HEK293 (cell line): ENCODE data around the gene CELSR1.

Experiments
- CTCF ChIA-PET: fragments of 350-600 bp; formaldehyde crosslinking; extraction: SDS; loops from one replicate; lab custom pipeline; 2021; ENCODE audit warnings: antibody characterized with exemption; lab: Yijun Ruan, JAX
- POLR2A ChIA-PET: fragments of 300-600 bp; formaldehyde crosslinking; extraction: SDS; loops from one replicate; lab custom pipeline; 2020; ENCODE audit warnings: antibody characterized with exemption, inconsistent platforms; lab: Yijun Ruan, JAX
- H3K27ac ChIP-seq: fragments of 200-500 bp; sonication (Bioruptor generic); 2 replicates; pipeline ENCODE4 v1.5.1; 2014; ENCODE audit warnings: low read depth, low read length, control low read depth, inconsistent platforms; ENCODE audit errors: extremely low read depth
- H3K36me3 ChIP-seq, 2 experiments: fragments of 200-500 bp in 1 of 2; sonication (Bioruptor generic) in 1 of 2; 1 replicate in 1 of 2; 2 replicates in 1 of 2; pipeline ENCODE4 v1.5.1; 2014 to 2017; ENCODE audit warnings: inconsistent platforms in 2 of 2, low read length in 2 of 2; ENCODE audit not compliant: control insufficient read depth in 2 of 2, insufficient read depth in 1 of 2
- H3K4me1 ChIP-seq: fragments of 200-500 bp; sonication (Bioruptor generic); 2 replicates; pipeline ENCODE4 v1.5.1; 2014; ENCODE audit warnings: mild to moderate bottlenecking, low read length, inconsistent platforms; ENCODE audit not compliant: control insufficient read depth, insufficient read depth
- H3K4me3 ChIP-seq: 2 replicates; pipeline ENCODE4 v1.5.1; 2011; ENCODE audit warnings: low read depth, mild to moderate bottlenecking, control low read depth, low read length, moderate library complexity
- H3K9me3 ChIP-seq: fragments of 200-500 bp; sonication (Bioruptor generic); 2 replicates; pipeline ENCODE4 v1.5.1; 2014; ENCODE audit warnings: low read depth, low read length, inconsistent platforms; ENCODE audit not compliant: control insufficient read depth, insufficient read depth
- FEZF1 ChIP-seq: fragments of 450-650 bp; formaldehyde crosslinking; IDR thresholded peaks from 2 replicates; pipeline ENCODE4 v1.5.1; 2016; ENCODE audit warnings: missing biosample characterization, missing genetic modification characterization
- HOXA7 ChIP-seq: sonication (generic); formaldehyde crosslinking; IDR thresholded peaks from 2 replicates; pipeline ENCODE4 v1.8.1; 2022; ENCODE audit warnings: missing genetic modification reagents, borderline replicate concordance
- KLF8 ChIP-seq: fragments of 450-650 bp; formaldehyde crosslinking; IDR thresholded peaks from 2 replicates; pipeline ENCODE4 v1.5.1; 2016; ENCODE audit warnings: missing biosample characterization, missing genetic modification characterization
- KLF9 ChIP-seq: fragments of 450-650 bp; formaldehyde crosslinking; IDR thresholded peaks from 2 replicates; pipeline ENCODE4 v1.5.1; 2016; ENCODE audit warnings: missing biosample characterization, missing genetic modification characterization, low read depth
- YY1 ChIP-seq: fragments of 450-650 bp; formaldehyde crosslinking; IDR thresholded peaks from 2 replicates; pipeline ENCODE4 v1.5.1; 2018; ENCODE audit warnings: missing biosample characterization, missing genetic modification characterization
- ZEB2 ChIP-seq: fragments of 450-650 bp; formaldehyde crosslinking; IDR thresholded peaks from 2 replicates; pipeline ENCODE4 v1.5.1; 2016; ENCODE audit warnings: missing biosample characterization, missing genetic modification characterization
- ZFP69B ChIP-seq: fragments of 450-650 bp; formaldehyde crosslinking; IDR thresholded peaks from 2 replicates; pipeline ENCODE4 v1.5.1; 2016; ENCODE audit warnings: missing biosample characterization, missing genetic modification characterization
- ZNF175 ChIP-seq: fragments of 450-650 bp; formaldehyde crosslinking; IDR thresholded peaks from 2 replicates; pipeline ENCODE4 v1.5.1; 2016; ENCODE audit warnings: missing biosample characterization, missing genetic modification characterization
- ZNF549 ChIP-seq: fragments of 450-650 bp; IDR thresholded peaks from 2 replicates; pipeline ENCODE4 v1.5.1; 2018; ENCODE audit warnings: missing biosample characterization, missing genetic modification characterization, mild to moderate bottlenecking, inconsistent platforms, moderate library complexity
- ZNF585B ChIP-seq: fragments of 450-650 bp; formaldehyde crosslinking; IDR thresholded peaks from 2 replicates; pipeline ENCODE4 v1.5.1; 2016; ENCODE audit warnings: missing biosample characterization, missing genetic modification characterization
- ZNF596 ChIP-seq: fragments of 450-650 bp; IDR thresholded peaks from 2 replicates; pipeline ENCODE4 v1.5.0; 2018; ENCODE audit warnings: missing biosample characterization, mild to moderate bottlenecking, missing genetic modification characterization, moderate library complexity
- ZNF623 ChIP-seq: fragments of 450-650 bp; formaldehyde crosslinking; IDR thresholded peaks from 2 replicates; pipeline ENCODE4 v1.5.1; 2016; ENCODE audit warnings: missing biosample characterization, missing genetic modification characterization
- ZNF707 ChIP-seq: fragments of 450-650 bp; formaldehyde crosslinking; IDR thresholded peaks from 2 replicates; pipeline ENCODE4 v1.5.1; 2016; ENCODE audit warnings: missing biosample characterization, missing genetic modification characterization
- ZNF776 ChIP-seq: fragments of 450-650 bp; formaldehyde crosslinking; IDR thresholded peaks from 2 replicates; pipeline ENCODE4 v1.5.0; 2017; ENCODE audit warnings: missing biosample characterization, missing genetic modification characterization, borderline replicate concordance
- TF ChIP-seq, protein P1 (sequence below): fragments of 450-650 bp; formaldehyde crosslinking; IDR thresholded peaks from 2 replicates; pipeline ENCODE4 v1.5.1; 2016; ENCODE audit warnings: missing biosample characterization, missing genetic modification characterization
- TF ChIP-seq, protein P2 (sequence below): fragments of 450-650 bp; formaldehyde crosslinking; conservative IDR thresholded peaks from 2 replicates; pipeline ENCODE4 v1.5.1; 2016; ENCODE audit warnings: low read depth, missing biosample characterization, missing genetic modification characterization
- TF ChIP-seq, protein P3 (sequence below): fragments of 450-650 bp; formaldehyde crosslinking; IDR thresholded peaks from 2 replicates; pipeline ENCODE4 v1.5.1; 2016; ENCODE audit warnings: missing biosample characterization, missing genetic modification characterization
- TF ChIP-seq, protein P4 (sequence below): fragments of 450-650 bp; formaldehyde crosslinking; IDR thresholded peaks from 2 replicates; pipeline ENCODE4 v1.5.1; 2016; ENCODE audit warnings: missing biosample characterization, missing genetic modification characterization
- TF ChIP-seq, protein P5 (sequence below): fragments of 450-650 bp; formaldehyde crosslinking; IDR thresholded peaks from 2 replicates; pipeline ENCODE4 v1.5.1; 2016; ENCODE audit warnings: missing biosample characterization, missing genetic modification characterization
- TF ChIP-seq, protein P6 (sequence below): fragments of 450-650 bp; formaldehyde crosslinking; IDR thresholded peaks from 2 replicates; pipeline ENCODE4 v1.5.1; 2016; ENCODE audit warnings: missing biosample characterization, missing genetic modification characterization

The CELSR1 gene

DNA sequence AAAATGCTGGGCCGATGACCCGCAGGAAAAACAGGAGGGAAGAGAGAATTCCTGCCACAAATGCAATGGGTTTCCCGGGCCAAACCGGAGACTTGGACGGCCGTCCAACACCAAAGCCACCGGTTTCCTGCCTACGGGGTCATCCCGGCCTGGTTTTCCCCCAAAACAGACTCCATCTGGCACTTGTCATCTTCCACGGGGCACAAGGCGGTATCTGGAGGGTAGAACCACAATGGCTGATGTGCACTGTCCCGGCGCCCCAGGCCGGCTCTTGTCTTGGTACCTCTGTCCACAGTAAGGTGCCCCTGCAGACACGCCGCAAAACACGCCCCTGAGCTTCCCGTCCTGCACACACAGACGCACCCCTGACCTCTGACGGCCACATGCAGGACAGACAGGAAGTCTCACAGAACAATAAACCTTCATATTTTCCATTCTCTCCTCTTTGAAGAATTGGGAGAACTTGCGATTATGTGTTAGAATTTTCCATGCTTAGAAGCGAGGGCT is 20.1 kb downstream of the CELSR1 start:
- H3K36me3 ChIP-seq: peaks cover 0 to 5% of the 10 kb centered on the region in 2 experiments; a peak in 2 of 3 replicates
- H3K27ac ChIP-seq: no peak overlapping the region
- TF ChIP-seq, protein P1, sequence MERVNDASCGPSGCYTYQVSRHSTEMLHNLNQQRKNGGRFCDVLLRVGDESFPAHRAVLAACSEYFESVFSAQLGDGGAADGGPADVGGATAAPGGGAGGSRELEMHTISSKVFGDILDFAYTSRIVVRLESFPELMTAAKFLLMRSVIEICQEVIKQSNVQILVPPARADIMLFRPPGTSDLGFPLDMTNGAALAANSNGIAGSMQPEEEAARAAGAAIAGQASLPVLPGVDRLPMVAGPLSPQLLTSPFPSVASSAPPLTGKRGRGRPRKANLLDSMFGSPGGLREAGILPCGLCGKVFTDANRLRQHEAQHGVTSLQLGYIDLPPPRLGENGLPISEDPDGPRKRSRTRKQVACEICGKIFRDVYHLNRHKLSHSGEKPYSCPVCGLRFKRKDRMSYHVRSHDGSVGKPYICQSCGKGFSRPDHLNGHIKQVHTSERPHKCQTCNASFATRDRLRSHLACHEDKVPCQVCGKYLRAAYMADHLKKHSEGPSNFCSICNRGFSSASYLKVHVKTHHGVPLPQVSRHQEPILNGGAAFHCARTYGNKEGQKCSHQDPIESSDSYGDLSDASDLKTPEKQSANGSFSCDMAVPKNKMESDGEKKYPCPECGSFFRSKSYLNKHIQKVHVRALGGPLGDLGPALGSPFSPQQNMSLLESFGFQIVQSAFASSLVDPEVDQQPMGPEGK (tag by site-specific recombination): no peak
- TF ChIP-seq ZNF623 (tag by site-specific recombination) (no peak), ZNF549 (tag by site-specific recombination) (no peak)
- TF ChIP-seq, protein P2, sequence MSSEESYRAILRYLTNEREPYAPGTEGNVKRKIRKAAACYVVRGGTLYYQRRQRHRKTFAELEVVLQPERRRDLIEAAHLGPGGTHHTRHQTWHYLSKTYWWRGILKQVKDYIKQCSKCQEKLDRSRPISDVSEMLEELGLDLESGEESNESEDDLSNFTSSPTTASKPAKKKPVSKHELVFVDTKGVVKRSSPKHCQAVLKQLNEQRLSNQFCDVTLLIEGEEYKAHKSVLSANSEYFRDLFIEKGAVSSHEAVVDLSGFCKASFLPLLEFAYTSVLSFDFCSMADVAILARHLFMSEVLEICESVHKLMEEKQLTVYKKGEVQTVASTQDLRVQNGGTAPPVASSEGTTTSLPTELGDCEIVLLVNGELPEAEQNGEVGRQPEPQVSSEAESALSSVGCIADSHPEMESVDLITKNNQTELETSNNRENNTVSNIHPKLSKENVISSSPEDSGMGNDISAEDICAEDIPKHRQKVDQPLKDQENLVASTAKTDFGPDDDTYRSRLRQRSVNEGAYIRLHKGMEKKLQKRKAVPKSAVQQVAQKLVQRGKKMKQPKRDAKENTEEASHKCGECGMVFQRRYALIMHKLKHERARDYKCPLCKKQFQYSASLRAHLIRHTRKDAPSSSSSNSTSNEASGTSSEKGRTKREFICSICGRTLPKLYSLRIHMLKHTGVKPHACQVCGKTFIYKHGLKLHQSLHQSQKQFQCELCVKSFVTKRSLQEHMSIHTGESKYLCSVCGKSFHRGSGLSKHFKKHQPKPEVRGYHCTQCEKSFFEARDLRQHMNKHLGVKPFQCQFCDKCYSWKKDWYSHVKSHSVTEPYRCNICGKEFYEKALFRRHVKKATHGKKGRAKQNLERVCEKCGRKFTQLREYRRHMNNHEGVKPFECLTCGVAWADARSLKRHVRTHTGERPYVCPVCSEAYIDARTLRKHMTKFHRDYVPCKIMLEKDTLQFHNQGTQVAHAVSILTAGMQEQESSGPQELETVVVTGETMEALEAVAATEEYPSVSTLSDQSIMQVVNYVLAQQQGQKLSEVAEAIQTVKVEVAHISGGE: no peak
- TF ChIP-seq, all 188 proteins: peak for 0
- ChIA-PET POLR2A (no interaction called here), CTCF (interaction anchor here (0.5 to 1.1 kb wide), 2 partner anchors 46 to 149 kb away, joined by 3 read pairs; no protein-coding TSS in a partner anchor)
- Histone ChIP-seq H3K4me1 (no peaks in the 10 kb centered on the region), H3K9me3 (no peaks in the 10 kb centered on the region), H3K4me3 (no peak overlapping the region)

DNA sequence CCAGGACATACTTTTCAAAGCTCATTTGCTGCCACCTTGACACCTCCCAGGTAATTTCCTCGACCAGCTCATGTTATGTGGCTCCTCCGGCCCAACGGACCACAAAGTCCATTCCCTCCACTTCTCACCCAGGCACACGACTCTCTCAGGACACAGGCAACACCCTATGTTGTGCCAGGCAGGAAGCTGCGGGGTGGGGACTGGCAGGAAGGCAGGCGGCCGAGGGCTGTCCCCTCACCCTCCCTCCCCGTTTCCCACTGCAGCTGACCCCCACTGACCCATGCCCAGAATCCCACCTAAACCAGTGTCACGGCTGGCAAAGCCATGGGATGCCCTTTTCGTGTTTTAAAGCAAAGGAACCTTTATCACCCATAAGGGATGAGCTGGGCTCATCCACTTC is 20.8 kb downstream of the CELSR1 start:
- Histone ChIP-seq H3K9me3 (no peaks in the 10 kb centered on the region), H3K4me1 (no peaks in the 10 kb centered on the region), H3K36me3 (peaks cover 0 to 5% of the 10 kb centered on the region in 2 experiments; a peak in 1 of 3 replicates)
- ChIA-PET CTCF (interaction anchor here (0.5 to 1.1 kb wide), 3 partner anchors 26 to 149 kb away, joined by 3 to 4 read pairs (median 3); no protein-coding TSS in a partner anchor), POLR2A (no interaction called here)
- TF ChIP-seq ZNF585B (tag by site-specific recombination) (no peak), ZEB2 (tag by site-specific recombination) (no peak), ZFP69B (tag by site-specific recombination) (no peak), ZNF596 (no peak), KLF8 (no peak), YY1 (no peak), HOXA7 (CRISPR knock-in tag) (no peak), ZNF175 (no peak), ZNF776 (tag by site-specific recombination) (no peak), KLF9 (no peak), FEZF1 (tag by site-specific recombination) (no peak), ZNF707 (tag by site-specific recombination) (no peak)
- TF ChIP-seq, protein P3, sequence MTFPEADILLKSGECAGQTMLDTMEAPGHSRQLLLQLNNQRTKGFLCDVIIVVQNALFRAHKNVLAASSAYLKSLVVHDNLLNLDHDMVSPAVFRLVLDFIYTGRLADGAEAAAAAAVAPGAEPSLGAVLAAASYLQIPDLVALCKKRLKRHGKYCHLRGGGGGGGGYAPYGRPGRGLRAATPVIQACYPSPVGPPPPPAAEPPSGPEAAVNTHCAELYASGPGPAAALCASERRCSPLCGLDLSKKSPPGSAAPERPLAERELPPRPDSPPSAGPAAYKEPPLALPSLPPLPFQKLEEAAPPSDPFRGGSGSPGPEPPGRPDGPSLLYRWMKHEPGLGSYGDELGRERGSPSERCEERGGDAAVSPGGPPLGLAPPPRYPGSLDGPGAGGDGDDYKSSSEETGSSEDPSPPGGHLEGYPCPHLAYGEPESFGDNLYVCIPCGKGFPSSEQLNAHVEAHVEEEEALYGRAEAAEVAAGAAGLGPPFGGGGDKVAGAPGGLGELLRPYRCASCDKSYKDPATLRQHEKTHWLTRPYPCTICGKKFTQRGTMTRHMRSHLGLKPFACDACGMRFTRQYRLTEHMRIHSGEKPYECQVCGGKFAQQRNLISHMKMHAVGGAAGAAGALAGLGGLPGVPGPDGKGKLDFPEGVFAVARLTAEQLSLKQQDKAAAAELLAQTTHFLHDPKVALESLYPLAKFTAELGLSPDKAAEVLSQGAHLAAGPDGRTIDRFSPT (tag by site-specific recombination): no peak
- TF ChIP-seq, protein P4, sequence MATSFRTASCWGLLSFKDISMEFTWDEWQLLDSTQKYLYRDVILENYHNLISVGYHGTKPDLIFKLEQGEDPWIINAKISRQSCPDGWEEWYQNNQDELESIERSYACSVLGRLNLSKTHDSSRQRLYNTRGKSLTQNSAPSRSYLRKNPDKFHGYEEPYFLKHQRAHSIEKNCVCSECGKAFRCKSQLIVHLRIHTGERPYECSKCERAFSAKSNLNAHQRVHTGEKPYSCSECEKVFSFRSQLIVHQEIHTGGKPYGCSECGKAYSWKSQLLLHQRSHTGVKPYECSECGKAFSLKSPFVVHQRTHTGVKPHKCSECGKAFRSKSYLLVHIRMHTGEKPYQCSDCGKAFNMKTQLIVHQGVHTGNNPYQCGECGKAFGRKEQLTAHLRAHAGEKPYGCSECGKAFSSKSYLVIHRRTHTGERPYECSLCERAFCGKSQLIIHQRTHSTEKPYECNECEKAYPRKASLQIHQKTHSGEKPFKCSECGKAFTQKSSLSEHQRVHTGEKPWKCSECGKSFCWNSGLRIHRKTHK (tag by site-specific recombination): no peak
- TF ChIP-seq, protein P5, sequence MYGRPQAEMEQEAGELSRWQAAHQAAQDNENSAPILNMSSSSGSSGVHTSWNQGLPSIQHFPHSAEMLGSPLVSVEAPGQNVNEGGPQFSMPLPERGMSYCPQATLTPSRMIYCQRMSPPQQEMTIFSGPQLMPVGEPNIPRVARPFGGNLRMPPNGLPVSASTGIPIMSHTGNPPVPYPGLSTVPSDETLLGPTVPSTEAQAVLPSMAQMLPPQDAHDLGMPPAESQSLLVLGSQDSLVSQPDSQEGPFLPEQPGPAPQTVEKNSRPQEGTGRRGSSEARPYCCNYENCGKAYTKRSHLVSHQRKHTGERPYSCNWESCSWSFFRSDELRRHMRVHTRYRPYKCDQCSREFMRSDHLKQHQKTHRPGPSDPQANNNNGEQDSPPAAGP (tag by site-specific recombination): no peak
- TF ChIP-seq, protein P6, sequence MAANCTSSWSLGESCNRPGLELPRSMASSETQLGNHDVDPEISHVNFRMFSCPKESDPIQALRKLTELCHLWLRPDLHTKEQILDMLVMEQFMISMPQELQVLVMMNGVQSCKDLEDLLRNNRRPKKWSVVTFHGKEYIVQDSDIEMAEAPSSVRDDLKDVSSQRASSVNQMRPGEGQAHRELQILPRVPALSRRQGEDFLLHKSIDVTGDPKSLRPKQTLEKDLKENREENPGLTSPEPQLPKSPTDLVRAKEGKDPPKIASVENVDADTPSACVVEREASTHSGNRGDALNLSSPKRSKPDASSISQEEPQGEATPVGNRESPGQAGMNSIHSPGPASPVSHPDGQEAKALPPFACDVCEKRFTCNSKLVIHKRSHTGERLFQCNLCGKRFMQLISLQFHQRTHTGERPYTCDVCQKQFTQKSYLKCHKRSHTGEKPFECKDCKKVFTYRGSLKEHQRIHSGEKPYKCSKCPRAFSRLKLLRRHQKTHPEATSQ: no peak
- TF ChIP-seq, all 188 proteins: peak for 0
- H3K4me3 ChIP-seq: no peak overlapping the region
- H3K27ac ChIP-seq: no peak overlapping the region
